ENCODE data around the gene CLEC20A. TPM values are rescaled to one million over a fixed set of nuclear protein-coding genes. Genes with fewer than 3 reads are reported as not detected.

CLEC20A gene
- total and polyA plus RNA-seq, 2 donors from 2014 or later = 0.47 TPM; not detected in 1

GRCh38 chr1:178497903-178498478, 1.2 kb upstream of the CLEC20A start:
- no peak overlapping the region for H3K4me3 ChIP-seq (ENCODE audit: low read length in 3 of 3)
- no peaks in the 10 kb centered on the region for H3K4me1 ChIP-seq (ENCODE audit: control insufficient read depth in 2 of 3, insufficient read depth in 2 of 3, low read depth in 1 of 3, low read length in 3 of 3)
- DNase-seq (no peak), FAIRE-seq (no peak)
- no peaks in the 10 kb centered on the region for H3K9me3 ChIP-seq (ENCODE audit: control insufficient read depth in 2 of 3, insufficient read depth in 1 of 3, low read length in 3 of 3)
- intact Hi-C loops (cut with DNase I) = no loop called here
- no peaks in the 10 kb centered on the region for H3K27me3 ChIP-seq (ENCODE audit: control insufficient read depth, insufficient read depth, low read length)
- H3K36me3 ChIP-seq (ENCODE audit: control insufficient read depth in 2 of 3, insufficient read depth in 3 of 3, low read length in 3 of 3) = no peaks in the 10 kb centered on the region
- no peak overlapping the region for H3K27ac ChIP-seq (ENCODE audit: low read depth in 2 of 2, low read length in 2 of 2)
- no peak overlapping the region for H3K9ac ChIP-seq (ENCODE audit: low read length in 3 of 3)
- no peak for TF ChIP-seq CTCF (IDR thresholded peaks at IDR 0.05; ENCODE audit: borderline replicate concordance, extremely low read depth, insufficient read depth)

GRCh38 chr1:178495741-178496409, 889 bp downstream of the CLEC20A start:
- Histone ChIP-seq H3K27me3 (ENCODE audit: control insufficient read depth, insufficient read depth, low read length) (no peaks in the 10 kb centered on the region), H3K36me3 (ENCODE audit: control insufficient read depth in 2 of 3, insufficient read depth in 3 of 3, low read length in 3 of 3) (no peaks in the 10 kb centered on the region), H3K4me3 (ENCODE audit: low read length in 3 of 3) (no peak overlapping the region), H3K9me3 (ENCODE audit: control insufficient read depth in 2 of 3, insufficient read depth in 1 of 3, low read length in 3 of 3) (no peaks in the 10 kb centered on the region), H3K27ac (ENCODE audit: low read depth in 2 of 2, low read length in 2 of 2) (no peak overlapping the region), H3K9ac (ENCODE audit: low read length in 3 of 3) (no peak overlapping the region), H3K4me1 (ENCODE audit: control insufficient read depth in 2 of 3, insufficient read depth in 2 of 3, low read depth in 1 of 3, low read length in 3 of 3) (no peaks in the 10 kb centered on the region)
- intact Hi-C loops (cut with DNase I) = no loop called here
- TF ChIP-seq CTCF (IDR thresholded peaks at IDR 0.05; ENCODE audit: borderline replicate concordance, extremely low read depth, insufficient read depth) = no peak
- no peak for DNase-seq
- FAIRE-seq = no peak

- H3K9me3 ChIP-seq (ENCODE audit: control insufficient read depth in 2 of 3, insufficient read depth in 1 of 3, low read length in 3 of 3) = no peaks in the 10 kb centered on the region
- no peaks in the 10 kb centered on the region for H3K36me3 ChIP-seq (ENCODE audit: control insufficient read depth in 2 of 3, insufficient read depth in 3 of 3, low read length in 3 of 3)
- intact Hi-C loops (cut with DNase I) = no loop called here
- TF ChIP-seq CTCF (IDR thresholded peaks at IDR 0.05; ENCODE audit: borderline replicate concordance, extremely low read depth, insufficient read depth) = no peak
- no peak overlapping the region for H3K27ac ChIP-seq (ENCODE audit: low read depth in 2 of 2, low read length in 2 of 2)
- no peaks in the 10 kb centered on the region for H3K4me1 ChIP-seq (ENCODE audit: control insufficient read depth in 2 of 3, insufficient read depth in 2 of 3, low read depth in 1 of 3, low read length in 3 of 3)
- no peaks in the 10 kb centered on the region for H3K27me3 ChIP-seq (ENCODE audit: control insufficient read depth, insufficient read depth, low read length)
- H3K4me3 ChIP-seq (ENCODE audit: low read length in 3 of 3) = no peak overlapping the region
- H3K9ac ChIP-seq (ENCODE audit: low read length in 3 of 3) = no peak overlapping the region
- FAIRE-seq (no peak), DNase-seq (no peak)
Observed at GRCh38 chr1:178495158-178495557, 1.6 kb downstream of the CLEC20A start.

Data from kidney (tissue), 14 donors.